H1 (cell line): ENCODE measurements around the gene FOXN3. TPM values are rescaled to one million over a fixed set of nuclear protein-coding genes. Genes with fewer than 3 reads are reported as not detected.

Source experiments
- CTCF ChIA-PET: fragments of 300-600 bp; sonication (Branson Sonifier 250); formaldehyde crosslinking; loops from one replicate; lab custom pipeline; 2021; ENCODE audit not compliant: partially characterized antibody; lab: Charles Lee
- POLR2A ChIA-PET: fragments of 300-600 bp; sonication (Branson Sonifier 250); formaldehyde crosslinking; loops from one replicate; lab custom pipeline; 2021; ENCODE audit warnings: inconsistent platforms; ENCODE audit not compliant: partially characterized antibody; lab: Charles Lee
- DNase-seq, 2 experiments: peaks; one replicate each; pipeline versions ENCODE4 v3.0.0 to v3.0.0-alpha.2; 2010 to 2022; ENCODE audit warnings: low spot score in 2 of 2, low read depth in 1 of 2, mixed read lengths in 1 of 2
- FAIRE-seq: peaks from 2 replicates; lab custom pipeline; 2011; peaks lifted over from hg19 to GRCh38; lab: Jason Lieb, UNC
- H2AFZ ChIP-seq: 2 replicates; pipeline ENCODE4 v1.8.1; 2012; ENCODE audit warnings: low read length, inconsistent platforms
- H2AK5ac ChIP-seq: 2 replicates; pipeline ENCODE4 v1.6.1; 2013; ENCODE audit warnings: low read depth, low read length
- H2BK120ac ChIP-seq: replicated peaks from 2 replicates; pipeline ENCODE3; 2013; ENCODE audit warnings: low read depth, low read length, inconsistent platforms
- H2BK12ac ChIP-seq: 2 replicates; pipeline ENCODE4 v1.6.1; 2013; ENCODE audit warnings: low read depth, low read length
- H2BK15ac ChIP-seq: 2 replicates; pipeline ENCODE4 v1.6.1; 2013; ENCODE audit warnings: low read length
- H2BK20ac ChIP-seq: 2 replicates; pipeline ENCODE4 v1.6.1; 2013; ENCODE audit warnings: low read length
- H2BK5ac ChIP-seq: 2 replicates; pipeline ENCODE4 v1.6.1; 2013; ENCODE audit warnings: low read depth, low read length
- H3K14ac ChIP-seq: 2 replicates; pipeline ENCODE4 v1.6.1; 2013; ENCODE audit warnings: inconsistent platforms; ENCODE audit not compliant: insufficient read length
- H3K18ac ChIP-seq: 2 replicates; pipeline ENCODE4 v1.6.1; 2013; ENCODE audit warnings: low read length; ENCODE audit errors: extremely low read depth
- H3K23ac ChIP-seq: 2 replicates; pipeline ENCODE4 v1.6.1; 2013; ENCODE audit warnings: inconsistent platforms; ENCODE audit not compliant: insufficient read length
- H3K23me2 ChIP-seq: 2 replicates; pipeline ENCODE4 v1.6.1; 2013; ENCODE audit warnings: low read depth, low read length
- H3K27ac ChIP-seq: 2 replicates; pipeline ENCODE4 v1.6.1; 2011; ENCODE audit warnings: low read depth, low read length, inconsistent platforms
- H3K27me3 ChIP-seq, 4 experiments: replicated peaks in 1 of 4; 1 replicate in 1 of 4; 2 replicates in 3 of 4; pipeline versions ENCODE4 v1.6.1 to v1.8.1; 2011 to 2013; ENCODE audit warnings: low read length in 3 of 4, mild to moderate bottlenecking in 3 of 4, inconsistent platforms in 2 of 4, mixed read lengths in 2 of 4, moderate library complexity in 1 of 4; ENCODE audit not compliant: control insufficient read depth in 3 of 4, insufficient read depth in 3 of 4; ENCODE audit errors: extremely low read depth in 1 of 4
- H3K36me3 ChIP-seq, 4 experiments: 2 replicates each; pipeline versions ENCODE4 v1.6.1 to v1.8.1; 2011 to 2013; ENCODE audit warnings: mild to moderate bottlenecking in 4 of 4, low read length in 3 of 4, moderate library complexity in 2 of 4, control low read depth in 1 of 4, inconsistent platforms in 1 of 4; ENCODE audit not compliant: insufficient read depth in 4 of 4, control insufficient read depth in 2 of 4
- H3K4ac ChIP-seq: replicated peaks from 2 replicates; pipeline ENCODE3; 2013; ENCODE audit warnings: low read length, low read depth, mixed read lengths, inconsistent platforms; ENCODE audit not compliant: insufficient read length
- H3K4me1 ChIP-seq, 4 experiments: replicated peaks in 1 of 4; 1 replicate in 1 of 4; 2 replicates in 3 of 4; pipeline versions ENCODE4 v1.6.1 to v1.8.1; 2011 to 2013; ENCODE audit warnings: low read length in 3 of 4, inconsistent platforms in 2 of 4, mixed read lengths in 1 of 4; ENCODE audit not compliant: insufficient read depth in 4 of 4, control insufficient read depth in 3 of 4
- H3K4me2 ChIP-seq, 2 experiments: 2 replicates each; pipeline versions ENCODE4 v1.6.1 to v1.8.1; 2011 to 2013; ENCODE audit warnings: low read depth in 2 of 2, low read length in 2 of 2, control low read depth in 1 of 2, inconsistent platforms in 1 of 2, mild to moderate bottlenecking in 1 of 2; ENCODE audit not compliant: insufficient read depth in 1 of 2
- H3K4me3 ChIP-seq, 4 experiments: fragments of 200-600, 300-600 bp in 1 of 4; sonication (generic), shearing (Covaris generic), sonication (Bioruptor Twin) in 1 of 4; 2 replicates each; pipeline versions ENCODE4 v1.5.1 to v1.8.1; 2011 to 2016; ENCODE audit warnings: low read length in 4 of 4, low read depth in 3 of 4, control low read depth in 2 of 4, inconsistent platforms in 2 of 4, mild to moderate bottlenecking in 2 of 4, mixed read lengths in 1 of 4, moderate library complexity in 1 of 4; ENCODE audit not compliant: insufficient read depth in 2 of 4; ENCODE audit errors: extremely low read depth in 1 of 4
- H3K56ac ChIP-seq: replicated peaks from 2 replicates; pipeline ENCODE3; 2013; ENCODE audit warnings: low read depth, mild to moderate bottlenecking, mixed read lengths, low read length, inconsistent platforms; ENCODE audit not compliant: insufficient read length
- H3K79me1 ChIP-seq: 2 replicates; pipeline ENCODE4 v1.6.1; 2013; ENCODE audit warnings: low read depth, low read length, control low read depth
- H3K79me2 ChIP-seq, 2 experiments: 2 replicates each; pipeline versions ENCODE4 v1.6.1 to v1.8.1; 2012 to 2013; ENCODE audit warnings: low read length in 2 of 2, mild to moderate bottlenecking in 2 of 2, inconsistent platforms in 1 of 2; ENCODE audit not compliant: insufficient read depth in 2 of 2, control insufficient read depth in 1 of 2
- H3K9ac ChIP-seq, 4 experiments: replicated peaks in 1 of 4; 1 replicate in 1 of 4; 2 replicates in 3 of 4; pipeline versions ENCODE4 v1.6.1 to v1.8.1; 2011 to 2013; ENCODE audit warnings: low read depth in 3 of 4, low read length in 3 of 4, control low read depth in 2 of 4, mild to moderate bottlenecking in 2 of 4, moderate library complexity in 2 of 4, inconsistent platforms in 1 of 4; ENCODE audit errors: extremely low read depth in 1 of 4
- H3K9me3 ChIP-seq, 2 experiments: 2 replicates each; pipeline versions ENCODE4 v1.6.1 to v1.8.1; 2012 to 2013; ENCODE audit warnings: mild to moderate bottlenecking in 2 of 2, moderate library complexity in 2 of 2, control low read depth in 1 of 2, inconsistent platforms in 1 of 2, low read depth in 1 of 2, low read length in 1 of 2, mixed read lengths in 1 of 2; ENCODE audit not compliant: insufficient read depth in 2 of 2
- H4K20me1 ChIP-seq, 2 experiments: replicated peaks in 1 of 2; 2 replicates each; pipeline versions ENCODE3 to v1.8.1; 2011 to 2013; ENCODE audit warnings: inconsistent platforms in 2 of 2, low read length in 2 of 2, mild to moderate bottlenecking in 1 of 2; ENCODE audit not compliant: insufficient read depth in 2 of 2, control insufficient read depth in 1 of 2
- H4K5ac ChIP-seq: 2 replicates; pipeline ENCODE4 v1.6.1; 2013; ENCODE audit warnings: low read length, low read depth, mixed read lengths, inconsistent platforms; ENCODE audit not compliant: insufficient read length
- H4K8ac ChIP-seq: 2 replicates; pipeline ENCODE4 v1.8.0; 2013; ENCODE audit warnings: mild to moderate bottlenecking, moderate library complexity, low read length, inconsistent platforms; ENCODE audit not compliant: insufficient read depth; ENCODE audit errors: extremely low read depth
- H4K91ac ChIP-seq: replicated peaks from 2 replicates; pipeline ENCODE3; 2013; ENCODE audit warnings: low read length, mixed read lengths, inconsistent platforms; ENCODE audit not compliant: insufficient read length
- ATF3 ChIP-seq: IDR thresholded peaks from 2 replicates; pipeline ENCODE4 v1.6.1; 2011; ENCODE audit warnings: low read depth, mild to moderate bottlenecking, low read length; ENCODE audit not compliant: insufficient read depth
- CEBPB ChIP-seq: IDR thresholded peaks from 2 replicates; pipeline ENCODE4 v1.6.1; 2012; ENCODE audit warnings: low read depth, low read length
- GTF2F1 ChIP-seq: IDR thresholded peaks from 2 replicates; pipeline ENCODE4 v1.6.1; 2012; ENCODE audit warnings: low read depth, low read length, improper control_type of control experiment, borderline replicate concordance
- SIN3A ChIP-seq, 2 experiments: IDR thresholded peaks in 1 of 2; conservative IDR thresholded peaks in 1 of 2; 2 replicates each; pipeline ENCODE4 v1.6.1; 2011 to 2012; ENCODE audit warnings: low read length in 2 of 2, improper control_type of control experiment in 1 of 2, low read depth in 1 of 2, mild to moderate bottlenecking in 1 of 2
- SIX5 ChIP-seq: IDR thresholded peaks from 2 replicates; pipeline ENCODE4 v1.6.1; 2011; ENCODE audit warnings: mild to moderate bottlenecking, low read depth, low read length
- WGBS, 2 experiments: shearing (Covaris generic) in 1 of 2; methylation state at CpG; one replicate each; pipeline versions ENCODE4 v1.1.6 to v1.1.7; 2013 to 2015; ENCODE audit warnings: low lambda C conversion rate in 2 of 2, mixed read lengths in 2 of 2, inconsistent platforms in 1 of 2, low coverage in 1 of 2, missing lambda C conversion rate in 1 of 2; ENCODE audit not compliant: insufficient replicate concordance in 2 of 2, insufficient coverage in 1 of 2, insufficient read length in 1 of 2; ENCODE audit errors: extremely low coverage in 1 of 2, missing lambda C conversion rate in 1 of 2; 5-methylcytosine and 5-hydroxymethylcytosine counted together
- polyA plus RNA-seq, 7 experiments: library from polyadenylated mRNA; depleted of rRNA in 3 of 7; stranded (reverse) in 5 of 7; unstranded in 2 of 7; fragments of >200 nt in 5 of 7; fragments of 200-250 nt in 2 of 7; gene quantifications; 1 replicate in 5 of 7; 2 replicates in 1 of 7; 4 replicates in 1 of 7; pipeline versions ENCODE4 v1.2.1 to v1.2.3, GENCODE V29; 2011 to 2013; ENCODE audit warnings: missing spikeins in 2 of 7, mixed read lengths in 2 of 7
- total RNA-seq: library from RNA; stranded (reverse); fragmentation: NEBNext Ultra II Directional; extraction: Animal tissue kit (Norgen Biotek cat#: 25700); gene quantifications from 2 replicates; pipeline ENCODE4 v1.2.1, GENCODE V29; 2021

The FOXN3 gene
- total and polyA plus RNA-seq, 2 of the 8 experiments (the other 6 are each of a cell fraction or from before 2014, with no cell fraction given), result 52.6 to 178 TPM

- H3K27me3 ChIP-seq, result no peaks in the 10 kb centered on the region
- H3K36me3 ChIP-seq, result peaks cover 0 to 13% (median 2%) of the 10 kb centered on the region in 4 experiments; a peak in 3 of 8 replicates
- no peak overlapping the region for H2AK5ac ChIP-seq
- H3K79me2 ChIP-seq, result peaks cover 3 to 81% of the 10 kb centered on the region in 2 experiments; a peak in 3 of 4 replicates
- no peak overlapping the region for H3K9ac ChIP-seq
- ChIA-PET CTCF (no interaction called here), POLR2A (no interaction called here)
- H2BK15ac ChIP-seq, result no peak overlapping the region
- H3K4me2 ChIP-seq, result no peak overlapping the region
- H4K8ac ChIP-seq, result no peak overlapping the region
- no peak overlapping the region for H3K4me3 ChIP-seq
- peaks cover 15% of the 10 kb centered on the region for H3K79me1 ChIP-seq
- H2BK120ac ChIP-seq, result no peak overlapping the region
- no peak overlapping the region for H2BK20ac ChIP-seq
- no peak overlapping the region for H4K91ac ChIP-seq
- no peak overlapping the region for H2BK12ac ChIP-seq
- H4K20me1 ChIP-seq, result peaks cover 2 to 6% of the 10 kb centered on the region in 2 experiments
- no peak overlapping the region for H2BK5ac ChIP-seq
- no peak overlapping the region for H3K4ac ChIP-seq
- no peak overlapping the region for H2AFZ ChIP-seq
- no peak overlapping the region for H3K18ac ChIP-seq
- 79% methylated on average over 5 of the region's 5 CpGs; no CpG with 5 or more reads in 1 of the 2 experiments for WGBS, 2 experiments
- FAIRE-seq (no peak), DNase-seq (no peak)
- H3K9me3 ChIP-seq, result no peaks in the 10 kb centered on the region
- H3K27ac ChIP-seq, result no peak overlapping the region
- no peak overlapping the region for H3K56ac ChIP-seq
- no peaks in the 10 kb centered on the region; the same call in 1 of the 2 replicates for H3K23me2 ChIP-seq
- H4K5ac ChIP-seq, result no peak overlapping the region
- TF ChIP-seq ATF3 (no peak), SIN3A (conservative IDR thresholded peaks at IDR 0.05 in 1 of 2, IDR thresholded peaks at IDR 0.05 in 1 of 2; ENCODE audit: low read depth in 1 of 2, low read length in 2 of 2) (no peak), CEBPB (no peak), SIX5 (no peak), GTF2F1 (no peak)
- H3K14ac ChIP-seq, result no peak overlapping the region
- peaks cover 13 to 31% (median 30%) of the 10 kb centered on the region in 4 experiments for H3K4me1 ChIP-seq
- H3K23ac ChIP-seq, result no peak overlapping the region
Measured at GRCh38 chr14:89289477-89289876, 127.6 kb downstream of the FOXN3 start.
